Ovary (tissue), 9 donors: Measurements from ENCODE around the gene CDC42SE1. TPM values are rescaled to one million over a fixed set of nuclear protein-coding genes. Genes with fewer than 3 reads are reported as not detected.
A peak's percentile ranks its signal among the peaks of the same experiment; 100 is the strongest.

Source experiments
- DNase-seq, 5 donors: peaks; one replicate each; pipeline ENCODE4 v3.0.0-alpha.2; 2019 to 2020
- H3K27ac ChIP-seq, 2 donors: fragments of 200-600 bp; one replicate each; pipeline versions ENCODE4 v1.5.1 to v1.8.0; 2019 to 2022
- H3K27me3 ChIP-seq: fragments of 200-600 bp; one replicate; pipeline ENCODE4 v1.8.0; 2022
- H3K36me3 ChIP-seq: fragments of 200-600 bp; sonication (generic); one replicate; pipeline ENCODE4 v1.5.1; 2019
- H3K4me1 ChIP-seq: one replicate; pipeline ENCODE4 v1.8.1; 2013; ENCODE audit warnings: mild to moderate bottlenecking, moderate library complexity; ENCODE audit not compliant: insufficient read depth
- H3K4me3 ChIP-seq: fragments of 200-600 bp; sonication (generic); one replicate; pipeline ENCODE4 v1.5.1; 2017
- H3K9me3 ChIP-seq, 2 donors: fragments of 200-600 bp in 1 of 2; sonication (generic) in 1 of 2; one replicate each; pipeline versions ENCODE4 v1.5.1 to v1.8.1; 2013 to 2019; ENCODE audit warnings: mild to moderate bottlenecking in 1 of 2, moderate library complexity in 1 of 2
- CTCF ChIP-seq, 3 donors: fragments of 450-650 bp in 2 of 3; fragments of 200-600 bp in 1 of 3; IDR thresholded peaks; one replicate each; pipeline versions ENCODE4 v1.5.1 to v1.8.0; 2016 to 2022; ENCODE audit warnings: antibody characterized with exemption in 3 of 3, mild to moderate bottlenecking in 1 of 3
- EP300 ChIP-seq: sonication (generic); formaldehyde crosslinking; IDR thresholded peaks from one replicate; pipeline ENCODE4 v1.6.1; 2017; ENCODE audit warnings: antibody characterized with exemption
- POLR2A ChIP-seq: fragments of 450-650 bp; IDR thresholded peaks from one replicate; pipeline ENCODE4 v1.6.1; 2017; ENCODE audit warnings: antibody characterized with exemption, mild to moderate bottlenecking, moderate library complexity
- WGBS, 3 donors: extraction: QIAGEN DNeasy Blood & Tissue Kit in 1 of 3; methylation state at CpG; one replicate each; pipeline versions ENCODE4 v1.1.5 to v1.1.7; 2013 to 2017; 5-methylcytosine and 5-hydroxymethylcytosine counted together
- intact Hi-C, 4 donors: fragments of 100-400 bp; cut with DNase I; formaldehyde crosslinking; loops; one replicate each; pipeline versions ENCODE4 v1.11.0 to v1.15.1; 2022 to 2023
- polyA plus RNA-seq, 2 donors: library from polyadenylated mRNA; stranded (reverse); fragments of 200-250 nt in 1 of 2; fragments of 350-450 nt in 1 of 2; fragmentation: Illumina TruSeq in 1 of 2; extraction: RNeasy Lipid Tissue Mini Kit (QIAGEN cat#74804) in 1 of 2; gene quantifications; one replicate each; pipeline ENCODE4 v1.2.3, GENCODE V29; 2013 to 2014
- total RNA-seq, 7 donors: library from RNA; depleted of rRNA in 2 of 7; stranded (reverse); fragments of >200 nt in 2 of 7; fragmentation: NEBNext Ultra II Directional in 3 of 7; extraction: Animal tissue kit (Norgen Biotek cat#: 25700) in 3 of 7; gene quantifications; one replicate each; pipeline versions ENCODE4 v1.1.0 to v1.2.4, GENCODE V29; 2016 to 2023
- donor health status: DM: no; HTN: no; CAD: no; lungs with moderate emphysema.
- donor health status: DM: no; HTN: no; CAD: no.
- donor health status: Bipolar disorder and iron deficiency.
- donor health status: DM: yes; HTN: yes; CAD: no.
- donor health status: DM: no; HTN: no; CAD: no.
- donor health status: DM: yes; HTN: yes; CAD: no.

The CDC42SE1 gene
- total and polyA plus RNA-seq, 9 donors = 26.0 to 81.9 (median 56.3) TPM

GRCh38 chr1:151051356-151052009 is 7.9 kb downstream of the CDC42SE1 start:
- TF ChIP-seq EP300 (no peak), POLR2A (no peak), CTCF (IDR thresholded peaks at IDR 0.05) (no peak)
- H3K36me3 ChIP-seq = no peaks in the 10 kb centered on the region
- no peaks in the 10 kb centered on the region for H3K4me1 ChIP-seq
- intact Hi-C loops = no loop called here
- no peaks in the 10 kb centered on the region for H3K9me3 ChIP-seq
- DNase-seq = no peak
- H3K27me3 ChIP-seq = no peaks in the 10 kb centered on the region
- no peak overlapping the region for H3K27ac ChIP-seq
- no peak overlapping the region for H3K4me3 ChIP-seq
- WGBS, 3 donors = 58 to 72% (median 69%) methylated on average over 2 of the region's 2 CpGs

- Histone ChIP-seq H3K4me3 (no peak overlapping the region), H3K27ac (no peak overlapping the region), H3K4me1 (no peaks in the 10 kb centered on the region), H3K36me3 (no peaks in the 10 kb centered on the region), H3K27me3 (no peaks in the 10 kb centered on the region), H3K9me3 (no peaks in the 10 kb centered on the region)
- DNase-seq = no peak
- intact Hi-C loops = no loop called here
- TF ChIP-seq POLR2A = no peak
- 75 to 84% (median 81%) methylated on average over 2 of the region's 2 CpGs for WGBS, 3 donors
Measured at GRCh38 chr1:151050051-151050688, 9.3 kb downstream of the CDC42SE1 start.

- Histone ChIP-seq H3K27ac (no peak overlapping the region), H3K4me3 (no peak overlapping the region), H3K36me3 (no peaks in the 10 kb centered on the region), H3K9me3 (no peaks in the 10 kb centered on the region), H3K27me3 (no peaks in the 10 kb centered on the region), H3K4me1 (no peaks in the 10 kb centered on the region)
- TF ChIP-seq CTCF (IDR thresholded peaks at IDR 0.05) (no peak), POLR2A (no peak), EP300 (no peak)
- intact Hi-C loops = loop anchor here in 1 of 4 donors (2.0 kb wide), 1 partner anchor 21 kb away; the partner anchor contains the start of gene GABPB2
- DNase-seq = no peak
- 87% methylated on average over 5 of the region's 5 CpGs for WGBS, 3 donors
Measured at GRCh38 chr1:151049458-151049857, 10.0 kb downstream of the CDC42SE1 start.

- Histone ChIP-seq H3K27me3 (no peaks in the 10 kb centered on the region), H3K27ac (peak overlapping the region; percentile 66 to 89), H3K9me3 (no peaks in the 10 kb centered on the region), H3K4me3 (peak overlapping the region; percentile 81), H3K36me3 (no peaks in the 10 kb centered on the region), H3K4me1 (no peaks in the 10 kb centered on the region)
- intact Hi-C loops = loop anchor here in 1 of 4 donors (2.0 kb wide), 1 partner anchor 22 kb away; the partner anchor contains the start of gene GABPB2
- 0 to 6% (median 2%) methylated on average over 3 of the region's 3 CpGs for WGBS, 3 donors
- no peak for TF ChIP-seq CTCF (IDR thresholded peaks at IDR 0.05)
- TF ChIP-seq EP300 = no peak
- no peak for TF ChIP-seq POLR2A
- DNase-seq = no peak
Measured at GRCh38 chr1:151048645-151049032, 10.8 kb downstream of the CDC42SE1 start.
